ENCODE measurements around the gene MRRF. TPM values are rescaled to one million over a fixed set of nuclear protein-coding genes. Genes with fewer than 3 reads are reported as not detected.
A peak's percentile ranks its signal among the peaks of the same experiment; 100 is the strongest.

The MRRF gene
- total RNA-seq, 3 donors from 2014 or later = 32.5 to 55.3 (median 44.9) TPM

DNA sequence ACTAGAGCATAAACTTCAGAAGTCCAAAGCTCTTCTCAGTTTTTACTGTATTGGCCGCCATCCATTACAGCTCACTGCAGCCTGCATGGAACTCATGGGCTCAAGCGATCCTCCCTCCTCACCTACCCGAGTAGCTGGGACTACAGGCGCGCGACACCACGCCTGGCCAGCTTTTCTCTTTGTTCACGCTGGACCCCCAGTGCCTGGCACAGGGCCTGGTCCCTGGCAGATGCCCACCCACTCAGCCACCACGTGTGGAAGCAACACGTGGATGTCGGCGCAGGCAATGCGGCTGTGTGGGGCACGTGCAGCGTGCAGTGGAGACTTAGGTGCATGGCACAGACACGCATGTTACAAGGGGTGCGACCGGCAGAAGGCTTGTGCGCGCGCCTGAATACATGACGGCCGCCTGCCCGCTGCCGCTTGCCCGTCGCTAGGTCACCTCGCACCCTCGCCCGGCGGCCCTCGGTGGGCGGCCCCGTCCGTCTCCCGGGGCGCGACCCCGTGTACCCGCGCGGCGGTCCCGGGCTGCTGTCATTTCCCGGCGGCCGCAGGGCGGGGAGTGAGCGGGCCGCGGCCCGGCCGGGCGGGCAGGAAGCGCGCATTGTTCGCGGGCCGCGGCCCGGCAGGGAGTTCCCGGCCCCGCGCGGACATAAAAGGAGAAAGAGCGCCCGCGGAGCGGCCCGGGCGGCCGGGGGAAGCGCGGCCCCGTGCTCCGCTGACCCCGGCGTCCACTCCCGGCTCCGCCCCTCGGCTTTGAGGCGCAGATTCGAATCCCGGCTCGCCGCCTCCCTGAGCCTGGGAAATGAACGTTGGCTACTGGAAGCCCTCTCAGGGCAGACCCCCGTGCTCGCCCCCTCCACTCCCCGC, 82.0 kb downstream of the MRRF start:
- intact Hi-C loops (cut with DNase I; ENCODE audit: low total_unique reads) = no loop called here
- no peaks in the 10 kb centered on the region for H3K36me3 ChIP-seq
- no peaks in the 10 kb centered on the region for H3K9me3 ChIP-seq
- peak in 1 of 2 donors; percentile 22 for DNase-seq (ENCODE audit: low spot score in 2 of 2)
- TF ChIP-seq POLR2A (IDR thresholded peaks at IDR 0.05) (no peak), POLR2AphosphoS5 (IDR thresholded peaks at IDR 0.05) (peak in 1 of 3 donors; percentile 12)
- TF ChIP-seq, protein P1, sequence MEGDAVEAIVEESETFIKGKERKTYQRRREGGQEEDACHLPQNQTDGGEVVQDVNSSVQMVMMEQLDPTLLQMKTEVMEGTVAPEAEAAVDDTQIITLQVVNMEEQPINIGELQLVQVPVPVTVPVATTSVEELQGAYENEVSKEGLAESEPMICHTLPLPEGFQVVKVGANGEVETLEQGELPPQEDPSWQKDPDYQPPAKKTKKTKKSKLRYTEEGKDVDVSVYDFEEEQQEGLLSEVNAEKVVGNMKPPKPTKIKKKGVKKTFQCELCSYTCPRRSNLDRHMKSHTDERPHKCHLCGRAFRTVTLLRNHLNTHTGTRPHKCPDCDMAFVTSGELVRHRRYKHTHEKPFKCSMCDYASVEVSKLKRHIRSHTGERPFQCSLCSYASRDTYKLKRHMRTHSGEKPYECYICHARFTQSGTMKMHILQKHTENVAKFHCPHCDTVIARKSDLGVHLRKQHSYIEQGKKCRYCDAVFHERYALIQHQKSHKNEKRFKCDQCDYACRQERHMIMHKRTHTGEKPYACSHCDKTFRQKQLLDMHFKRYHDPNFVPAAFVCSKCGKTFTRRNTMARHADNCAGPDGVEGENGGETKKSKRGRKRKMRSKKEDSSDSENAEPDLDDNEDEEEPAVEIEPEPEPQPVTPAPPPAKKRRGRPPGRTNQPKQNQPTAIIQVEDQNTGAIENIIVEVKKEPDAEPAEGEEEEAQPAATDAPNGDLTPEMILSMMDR (IDR thresholded peaks at IDR 0.05) = no peak
- H3K4me3 ChIP-seq = peak overlapping the region; percentile 46 to 78 (median 59)
- peaks cover 0 to 3% of the 10 kb centered on the region in 2 donors for H3K4me1 ChIP-seq
- no peaks in the 10 kb centered on the region for H3K27me3 ChIP-seq
- H3K27ac ChIP-seq = peak overlapping the region; percentile 10 to 77

DNA sequence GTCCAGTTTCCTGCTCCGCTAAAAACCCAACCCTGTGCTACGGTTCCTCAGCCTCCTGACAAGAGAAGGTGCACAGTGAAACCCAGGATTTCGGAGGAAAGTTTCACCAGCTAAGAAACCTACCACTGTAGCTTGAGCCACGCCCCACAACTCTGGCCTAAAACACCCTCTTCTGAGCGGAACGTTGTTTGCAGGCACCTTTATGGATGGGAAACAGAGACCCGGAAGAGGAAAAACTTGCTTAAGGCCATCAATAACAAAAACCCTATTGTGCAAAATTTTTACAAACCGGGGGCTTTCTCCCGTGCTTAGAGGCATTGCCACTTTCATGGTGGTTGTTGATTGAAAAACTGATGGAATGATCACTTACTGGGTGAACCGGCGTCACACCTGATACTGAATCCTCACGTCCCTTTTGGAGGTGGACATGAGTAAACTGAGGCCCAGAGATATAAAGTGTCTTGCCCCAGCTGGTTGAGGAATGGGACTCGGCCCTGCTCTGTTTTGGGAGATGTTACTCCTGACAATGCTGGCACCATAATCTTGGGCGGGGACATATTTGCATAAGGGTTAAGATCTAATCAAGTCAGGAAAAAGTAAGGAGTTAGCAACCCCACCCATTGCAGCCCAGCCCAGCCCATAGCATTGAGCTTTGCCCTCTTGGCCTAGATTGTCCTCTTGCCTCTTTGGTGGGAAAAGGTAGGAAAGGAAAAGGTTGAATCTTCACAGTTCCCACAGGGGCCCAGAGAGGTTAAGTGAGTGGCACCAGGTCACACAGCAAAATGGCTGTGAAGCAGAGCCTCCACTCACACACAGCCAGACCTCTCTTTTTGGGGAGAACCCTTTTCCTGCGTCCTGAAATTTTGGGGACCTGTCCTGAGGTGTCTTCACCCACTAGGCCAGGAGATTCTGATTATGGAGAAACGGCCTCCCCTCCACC, 82.9 kb downstream of the MRRF start:
- TF ChIP-seq, protein P1 (IDR thresholded peaks at IDR 0.05) = no peak
- TF ChIP-seq POLR2A (IDR thresholded peaks at IDR 0.05) = no peak
- no peak for TF ChIP-seq POLR2AphosphoS5 (IDR thresholded peaks at IDR 0.05)
- DNase-seq (ENCODE audit: low spot score in 2 of 2) = no peak
- Histone ChIP-seq H3K36me3 (no peaks in the 10 kb centered on the region), H3K27me3 (no peaks in the 10 kb centered on the region), H3K9me3 (no peaks in the 10 kb centered on the region), H3K27ac (peak overlapping the region in 1 of 2 donors; percentile 77), H3K4me3 (peak overlapping the region; percentile 46 to 78 (median 59)), H3K4me1 (peaks cover 0 to 3% of the 10 kb centered on the region in 2 donors)
- intact Hi-C loops (cut with DNase I; ENCODE audit: low total_unique reads) = no loop called here

DNA sequence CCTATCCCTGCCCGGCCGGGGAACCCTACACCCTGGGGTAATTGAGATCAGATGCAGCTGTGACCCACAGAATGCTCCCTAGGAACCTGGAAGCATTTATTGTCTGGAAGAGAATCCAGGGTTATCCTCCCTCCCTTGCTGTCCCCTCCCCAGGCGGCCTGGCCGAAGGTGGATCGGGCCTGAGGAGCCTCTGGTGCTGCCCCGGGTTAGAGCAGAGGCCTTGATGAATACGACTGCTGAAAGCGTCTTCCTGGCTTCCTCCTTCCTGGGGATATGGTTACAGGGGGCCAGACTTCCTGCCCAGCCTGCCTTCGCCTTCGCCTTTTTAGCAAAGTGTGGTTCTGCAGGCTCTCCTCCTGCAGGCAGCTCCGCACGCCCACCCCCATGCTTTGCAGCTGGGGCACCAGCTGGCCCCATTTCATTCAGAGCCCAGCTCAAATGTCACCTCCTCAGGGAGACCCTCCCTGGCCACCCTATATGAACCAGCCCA, 83.7 kb downstream of the MRRF start:
- Histone ChIP-seq H3K4me3 (no peak overlapping the region), H3K4me1 (peaks cover 0 to 3% of the 10 kb centered on the region in 2 donors), H3K9me3 (no peaks in the 10 kb centered on the region), H3K27me3 (no peaks in the 10 kb centered on the region), H3K27ac (peak overlapping the region in 1 of 2 donors; percentile 30), H3K36me3 (no peaks in the 10 kb centered on the region)
- TF ChIP-seq, protein P1 (IDR thresholded peaks at IDR 0.05) = no peak
- TF ChIP-seq POLR2AphosphoS5 (IDR thresholded peaks at IDR 0.05) = no peak
- no peak for TF ChIP-seq POLR2A (IDR thresholded peaks at IDR 0.05)
- intact Hi-C loops (cut with DNase I; ENCODE audit: low total_unique reads) = no loop called here
- DNase-seq (ENCODE audit: low spot score in 2 of 2) = no peak

DNA sequence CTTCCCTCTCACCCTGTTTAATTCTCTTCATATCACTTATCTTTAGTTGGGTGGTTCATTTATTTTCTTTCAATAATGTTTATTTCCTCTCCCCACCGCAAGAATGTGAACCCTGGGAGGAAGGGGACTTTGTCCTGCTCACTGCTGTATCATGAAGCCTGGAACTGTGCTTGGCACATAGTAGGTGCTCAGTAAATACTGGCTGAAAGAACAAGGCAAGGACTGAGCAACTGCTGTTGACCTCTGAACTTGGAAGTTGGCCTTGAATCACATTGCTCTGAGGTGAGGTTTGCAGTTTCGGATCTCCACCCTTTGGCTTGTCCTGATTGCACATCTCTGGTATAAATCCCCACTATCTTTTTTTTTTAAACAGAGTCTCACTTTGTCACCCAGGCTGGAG, 84.1 kb downstream of the MRRF start:
- Histone ChIP-seq H3K27me3 (no peaks in the 10 kb centered on the region), H3K4me1 (peaks cover 0 to 3% of the 10 kb centered on the region in 2 donors), H3K36me3 (no peaks in the 10 kb centered on the region), H3K4me3 (no peak overlapping the region), H3K27ac (no peak overlapping the region), H3K9me3 (no peaks in the 10 kb centered on the region)
- no peak for DNase-seq (ENCODE audit: low spot score in 2 of 2)
- intact Hi-C loops (cut with DNase I; ENCODE audit: low total_unique reads) = no loop called here
- no peak for TF ChIP-seq POLR2AphosphoS5 (IDR thresholded peaks at IDR 0.05)
- no peak for TF ChIP-seq POLR2A (IDR thresholded peaks at IDR 0.05)
- TF ChIP-seq, protein P1 (IDR thresholded peaks at IDR 0.05) = no peak
